Left lung (tissue), 10 donors: Measurements from ENCODE around the gene DENR. TPM values are rescaled to one million over a fixed set of nuclear protein-coding genes. Genes with fewer than 3 reads are reported as not detected.
"Not testable (repeated sequence)": the region's sequence is repeated elsewhere in the genome, so short reads cannot be mapped to it uniquely, and the experiment has no call there.

Experiments used
- ATAC-seq: fragments of 200-7000 bp; cut with Tn5 transposase; one replicate; pipeline ENCODE4 v1.9.1; 2020; ENCODE audit warnings: moderate library complexity
- DNase-seq, 4 donors: peaks; one replicate each; pipeline ENCODE4 v3.0.0-alpha.2; 2013 to 2020
- H3K27ac ChIP-seq, 2 donors: fragments of 200-600 bp; sonication (generic) in 1 of 2; one replicate each; pipeline versions ENCODE4 v1.5.0 to v1.8.0; 2020 to 2021
- H3K27me3 ChIP-seq, 2 donors: fragments of 200-600 bp; sonication (generic) in 1 of 2; one replicate each; pipeline versions ENCODE4 v1.5.0 to v1.8.0; 2020 to 2021
- H3K36me3 ChIP-seq, 2 donors: fragments of 200-600 bp; sonication (generic) in 1 of 2; one replicate each; pipeline versions ENCODE4 v1.5.0 to v1.8.0; 2020 to 2021
- H3K4me1 ChIP-seq, 2 donors: fragments of 200-600 bp; one replicate each; pipeline ENCODE4 v1.8.0; 2021
- H3K4me3 ChIP-seq, 2 donors: fragments of 200-600 bp; sonication (generic) in 1 of 2; one replicate each; pipeline versions ENCODE4 v1.5.0 to v1.8.0; 2020 to 2021; ENCODE audit warnings: mild to moderate bottlenecking in 1 of 2
- H3K9me3 ChIP-seq, 2 donors: fragments of 200-600 bp; sonication (generic) in 1 of 2; one replicate each; pipeline versions ENCODE4 v1.5.0 to v1.8.0; 2020 to 2021
- CTCF ChIP-seq, 2 donors: fragments of 200-600 bp; sonication (generic) in 1 of 2; IDR thresholded peaks; one replicate each; pipeline versions ENCODE4 v1.5.0 to v1.8.0; 2021; ENCODE audit warnings: antibody characterized with exemption in 2 of 2
- intact Hi-C, 2 donors: fragments of 100-400 bp; cut with DNase I; formaldehyde crosslinking; loops; one replicate each; pipeline versions ENCODE4 v1.11.2 to v1.14.2; 2022
- polyA plus RNA-seq, 6 donors: library from polyadenylated mRNA; unstranded; fragments of 120-200 nt; gene quantifications; one replicate each; pipeline ENCODE4 v1.2.1, GENCODE V29; 2013; ENCODE audit not compliant: insufficient read length in 6 of 6
- total RNA-seq, 2 donors: library from RNA; stranded (reverse); fragmentation: NEBNext Ultra II Directional; extraction: Animal tissue kit (Norgen Biotek cat#: 25700); gene quantifications; one replicate each; pipeline ENCODE4 v1.2.1, GENCODE V29; 2021
- donor health status: DM: no; HTN: yes; CAD: no.
- donor health status: DM: no; HTN: no; CAD: no.

Gene DENR
- total and polyA plus RNA-seq, 8 donors, result 35.7 to 102 (median 89.2) TPM

- ATAC-seq (no peak), DNase-seq (no peak)
- intact Hi-C loops, result no loop called here
- Histone ChIP-seq H3K9me3 (no peaks in the 10 kb centered on the region), H3K4me3 (no peak overlapping the region), H3K27ac (no peak overlapping the region), H3K4me1 (peaks cover 0 to 5% of the 10 kb centered on the region in 2 donors), H3K27me3 (no peaks in the 10 kb centered on the region), H3K36me3 (no peaks in the 10 kb centered on the region)
- no peak for TF ChIP-seq CTCF (IDR thresholded peaks at IDR 0.05)
These were observed 43.2 kb downstream of the DENR start for GRCh38 chr12:122795807-122796206.

- Histone ChIP-seq H3K4me3 (no peak overlapping the region), H3K9me3 (no peaks in the 10 kb centered on the region), H3K36me3 (no peaks in the 10 kb centered on the region), H3K27ac (no peak overlapping the region), H3K27me3 (no peaks in the 10 kb centered on the region), H3K4me1 (no peaks in the 10 kb centered on the region)
- ATAC-seq, result no peak
- DNase-seq, result no peak
- intact Hi-C loops, result no loop called here
- no peak for TF ChIP-seq CTCF (IDR thresholded peaks at IDR 0.05)
These were observed 47.1 kb downstream of the DENR start for GRCh38 chr12:122799641-122800243.

GRCh38 chr12:122803937-122804336, 51.3 kb downstream of the DENR start:
- no peak overlapping the region for H3K27ac ChIP-seq
- no peak for TF ChIP-seq CTCF (IDR thresholded peaks at IDR 0.05)

GRCh38 chr12:122804957-122805356, 52.3 kb downstream of the DENR start:
- H3K36me3 ChIP-seq, intact Hi-C loops, ATAC-seq, H3K4me1 ChIP-seq, DNase-seq, H3K4me3 ChIP-seq, H3K27ac ChIP-seq, H3K9me3 ChIP-seq, H3K27me3 ChIP-seq: not testable (repeated sequence)

More at GRCh38 chr12:122803937-122804336, 51.3 kb downstream of the DENR start:
- Histone ChIP-seq H3K27me3 (no peaks in the 10 kb centered on the region), H3K4me3 (no peak overlapping the region), H3K4me1 (no peaks in the 10 kb centered on the region), H3K9me3 (no peaks in the 10 kb centered on the region), H3K36me3 (no peaks in the 10 kb centered on the region)
- ATAC-seq, result no peak
- intact Hi-C loops, result no loop called here
- no peak for DNase-seq

- ATAC-seq, result no peak
- H3K9me3 ChIP-seq, result no peaks in the 10 kb centered on the region
These were observed 55.0 kb downstream of the DENR start for GRCh38 chr12:122807651-122808050.

More at GRCh38 chr12:122807651-122808050, 55.0 kb downstream of the DENR start:
- H3K36me3 ChIP-seq, result no peaks in the 10 kb centered on the region
- no peak overlapping the region for H3K27ac ChIP-seq
- no peak for DNase-seq
- no peak for TF ChIP-seq CTCF (IDR thresholded peaks at IDR 0.05)
- intact Hi-C loops, result no loop called here
- H3K4me3 ChIP-seq, result no peak overlapping the region
- H3K27me3 ChIP-seq, result no peaks in the 10 kb centered on the region
- no peaks in the 10 kb centered on the region for H3K4me1 ChIP-seq
